HG03025 (cell line): ENCODE results near the gene ALDH5A1.
A peak's percentile ranks its signal among the peaks of the same experiment; 100 is the strongest.

Experiments
- ATAC-seq: cut with Tn5 transposase; IDR thresholded peaks from one replicate; pipeline ENCODE4 v1.9.1; 2021; ENCODE audit warnings: mild to moderate bottlenecking, moderate library complexity; ENCODE audit not compliant: unreplicated experiment, low FRiP score

The ALDH5A1 gene

DNA sequence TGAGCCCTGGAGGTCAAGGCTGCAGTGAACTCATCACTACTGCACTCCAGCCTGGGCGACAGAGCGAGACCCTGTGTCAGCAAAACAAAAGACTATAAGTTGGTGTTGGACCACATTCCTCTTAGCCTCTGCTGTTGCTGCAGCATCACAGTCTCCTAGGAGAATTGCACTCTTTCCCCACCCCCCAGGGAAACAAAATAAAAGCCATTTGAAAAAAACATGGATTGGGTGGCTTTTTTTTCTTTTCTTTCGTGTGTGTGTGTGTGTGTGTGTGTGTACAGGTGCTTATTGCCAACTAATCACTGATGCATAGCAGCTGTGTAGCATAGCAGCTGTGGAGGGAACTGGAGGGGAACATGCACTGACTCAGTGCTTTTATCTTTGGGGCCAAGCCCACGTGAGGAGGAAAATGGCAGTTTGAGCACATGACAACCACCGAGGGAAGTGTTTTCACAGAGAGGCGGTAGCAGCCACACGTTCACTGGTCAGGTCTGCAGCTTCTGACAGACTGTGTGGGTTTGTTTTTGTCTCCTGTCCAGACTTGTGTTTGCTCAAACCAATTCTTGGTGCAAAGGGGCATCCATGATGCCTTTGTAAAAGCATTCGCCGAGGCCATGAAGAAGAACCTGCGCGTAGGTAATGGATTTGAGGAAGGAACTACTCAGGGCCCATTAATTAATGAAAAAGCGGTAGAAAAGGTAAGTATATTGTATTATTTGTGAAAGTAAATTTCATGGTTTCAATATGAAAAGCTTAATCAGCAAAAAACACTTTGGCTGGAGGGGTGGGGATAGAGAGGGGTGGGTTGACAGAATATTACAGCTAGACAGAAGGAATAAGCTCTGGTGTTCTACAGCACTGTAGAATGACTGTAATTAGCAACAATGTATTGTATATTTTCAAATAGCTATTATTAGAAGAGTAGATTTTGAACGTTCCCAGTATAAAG, 27.7 kb downstream of the ALDH5A1 start:
- ATAC-seq, result peak; percentile 38

DNA sequence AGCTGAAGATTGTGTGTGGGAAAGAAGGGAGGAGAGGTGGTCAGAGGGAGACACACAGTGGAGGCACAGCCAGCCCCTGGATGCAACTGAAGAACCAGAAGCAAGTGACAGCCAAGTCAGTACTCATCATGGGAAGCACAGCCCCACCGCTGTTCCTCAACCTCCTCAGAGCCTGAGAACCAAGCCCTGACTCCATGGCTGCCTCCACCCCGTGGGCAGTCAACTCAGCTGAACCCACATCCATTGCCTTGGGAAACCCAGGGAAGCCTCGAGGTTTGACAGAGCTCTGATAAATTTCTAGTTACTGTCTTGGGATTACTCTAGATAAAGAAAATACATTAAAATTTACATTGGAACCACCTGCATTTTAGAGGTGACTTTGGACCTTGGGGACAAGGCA, 29.6 kb downstream of the ALDH5A1 start:
- no peak for ATAC-seq

DNA sequence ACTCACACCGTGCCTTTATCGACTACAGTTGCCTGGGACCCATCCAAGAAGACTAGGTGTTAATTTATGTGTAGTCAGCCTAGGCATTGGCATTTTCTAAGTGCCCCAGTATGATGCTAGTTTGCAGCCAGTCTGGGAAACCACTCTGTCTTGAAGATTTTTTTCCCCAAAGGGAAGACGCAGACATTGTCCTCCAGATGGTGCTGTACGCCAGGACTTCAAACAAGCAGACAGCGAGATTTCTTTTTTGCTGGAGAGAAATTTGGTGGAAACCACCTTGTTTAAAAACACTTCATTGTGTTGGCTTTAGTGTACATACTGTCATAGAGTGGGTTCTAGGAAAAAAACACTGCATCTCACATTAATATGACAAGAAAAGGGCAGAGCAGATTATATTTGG, 30.0 kb downstream of the ALDH5A1 start:
- ATAC-seq, result no peak

DNA sequence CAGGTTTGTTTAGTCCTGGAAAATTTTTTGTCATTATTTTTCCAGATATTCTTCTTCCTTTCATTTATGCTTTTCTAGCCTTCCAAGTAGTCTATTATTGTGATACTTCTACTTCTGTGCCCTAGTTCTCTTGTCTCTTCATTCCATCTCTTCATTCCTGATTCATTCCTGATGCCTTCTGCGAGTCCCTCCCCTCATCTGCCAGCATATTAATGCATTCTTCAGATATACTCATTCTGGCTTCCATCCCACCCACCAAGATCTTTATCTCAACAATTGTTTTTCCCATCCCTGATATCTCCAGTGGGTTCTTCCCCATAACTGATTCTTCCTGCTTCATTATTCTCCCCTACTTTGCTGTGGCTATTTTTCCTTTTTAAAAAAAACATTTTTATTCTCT, 35.2 kb downstream of the ALDH5A1 start:
- ATAC-seq, result no peak

DNA sequence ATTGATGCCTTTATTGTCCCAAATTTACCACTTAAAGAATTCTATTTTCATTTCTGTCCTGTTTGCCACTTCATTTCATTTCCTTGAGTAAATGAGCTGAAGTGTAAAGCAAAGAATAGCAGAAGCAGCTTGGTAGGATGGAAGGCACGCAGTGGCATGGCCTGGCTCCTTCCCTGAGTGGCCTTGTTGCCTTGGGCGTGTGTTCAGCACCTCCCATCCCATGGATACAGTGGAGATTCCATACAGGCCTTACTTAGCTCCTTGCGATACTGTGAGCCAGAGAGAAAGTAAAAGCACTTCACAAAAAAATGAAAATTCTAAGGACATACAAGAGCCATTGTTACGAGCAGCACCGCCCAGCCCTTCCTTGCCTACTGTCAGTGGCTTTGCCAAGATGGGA, 39.6 kb downstream of the ALDH5A1 start:
- no peak for ATAC-seq

DNA sequence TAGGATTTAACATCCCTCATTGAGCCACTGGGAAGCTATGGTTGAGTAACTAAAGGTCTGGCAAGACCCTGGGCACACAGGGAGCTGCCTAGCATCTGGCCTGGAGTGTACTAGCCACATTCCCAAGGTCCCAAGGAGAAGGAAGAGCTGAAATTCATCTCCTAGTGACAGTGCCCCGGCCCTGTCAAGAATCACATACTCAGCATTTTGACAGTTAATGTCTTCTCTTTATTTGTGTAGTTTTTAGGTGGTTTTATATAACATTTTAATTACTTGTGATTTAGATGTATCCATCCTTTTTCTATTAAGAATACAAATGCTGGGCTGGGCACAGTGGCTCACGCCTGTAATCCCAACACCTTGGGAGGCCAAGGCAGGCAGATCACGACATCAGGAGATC, 40.4 kb downstream of the ALDH5A1 start:
- no peak for ATAC-seq

DNA sequence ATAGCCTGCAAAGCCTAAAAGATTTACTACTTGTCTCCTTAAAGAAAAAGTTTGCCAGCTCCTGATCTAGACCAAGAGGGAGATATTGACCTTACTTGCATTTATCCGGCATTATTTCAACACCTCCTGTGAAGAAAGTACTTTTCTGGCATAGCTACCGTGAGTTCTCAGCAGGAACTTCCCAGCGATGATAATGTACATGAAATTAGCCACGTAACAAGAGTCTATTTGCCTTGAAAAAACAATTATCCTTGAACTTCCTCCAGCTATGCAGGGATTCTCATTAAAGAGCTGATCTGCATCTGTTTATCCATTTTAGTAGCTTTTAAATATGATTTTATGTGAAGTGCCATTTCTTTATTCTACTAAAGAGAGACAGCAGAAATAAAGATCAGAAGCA, 41.7 kb downstream of the ALDH5A1 start:
- no peak for ATAC-seq

DNA sequence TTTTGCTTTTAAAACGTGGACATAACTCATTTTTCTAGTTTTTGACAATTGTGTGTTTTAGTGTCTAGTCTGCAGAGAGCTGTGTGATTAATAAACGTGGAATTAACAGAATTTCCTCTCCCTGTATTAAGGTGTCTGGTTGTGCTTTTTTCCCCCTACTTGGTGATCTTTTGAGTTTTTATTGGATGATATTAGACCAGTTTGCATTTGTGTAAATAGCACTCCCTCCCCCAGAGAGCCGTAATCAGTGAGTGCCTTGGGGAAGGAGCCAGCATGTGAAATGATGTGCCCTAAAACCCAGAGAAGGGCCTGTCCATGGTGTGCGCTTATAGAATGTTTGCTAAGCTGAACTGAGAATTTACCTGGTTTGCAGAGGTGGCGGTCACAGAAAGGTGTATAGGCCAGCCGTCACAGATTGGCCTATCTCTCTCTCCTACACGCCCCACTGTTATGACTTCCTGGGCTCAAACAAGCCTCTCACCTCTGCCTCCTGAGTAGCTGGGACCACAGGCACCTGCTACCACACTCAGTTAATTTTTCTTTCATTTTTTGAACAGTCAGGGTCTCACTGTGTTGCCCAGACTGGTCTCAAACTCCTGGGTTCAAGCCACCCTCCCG, 42.4 kb downstream of the ALDH5A1 start:
- ATAC-seq, result no peak

DNA sequence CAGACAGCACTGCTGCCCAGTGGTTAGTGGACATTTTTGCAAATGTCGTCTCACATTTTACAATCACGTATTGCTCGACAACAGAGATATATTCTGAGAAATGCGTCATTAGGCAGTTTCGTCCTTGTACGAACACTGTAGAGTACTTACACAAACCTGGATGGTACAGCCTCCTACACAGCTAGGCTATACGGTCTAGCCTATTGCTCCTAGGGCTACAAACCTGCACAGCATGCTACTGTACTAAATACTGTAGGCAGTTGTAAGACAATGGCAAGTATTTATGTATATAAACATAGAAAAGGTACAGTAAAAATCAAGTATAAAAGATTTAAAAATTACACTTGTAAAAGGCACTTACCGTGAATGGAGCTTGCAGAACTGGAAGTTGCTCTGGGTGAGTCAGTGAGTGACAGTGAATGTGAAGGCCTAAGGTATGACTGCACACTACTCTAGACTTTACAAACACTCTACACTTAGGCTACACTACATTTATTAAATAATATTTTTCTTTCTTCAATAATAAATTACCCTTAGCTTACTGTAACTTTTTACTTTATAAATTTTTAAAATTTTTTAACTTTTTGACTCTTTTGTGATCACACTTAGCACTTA, 43.1 kb downstream of the ALDH5A1 start:
- ATAC-seq, result no peak

DNA sequence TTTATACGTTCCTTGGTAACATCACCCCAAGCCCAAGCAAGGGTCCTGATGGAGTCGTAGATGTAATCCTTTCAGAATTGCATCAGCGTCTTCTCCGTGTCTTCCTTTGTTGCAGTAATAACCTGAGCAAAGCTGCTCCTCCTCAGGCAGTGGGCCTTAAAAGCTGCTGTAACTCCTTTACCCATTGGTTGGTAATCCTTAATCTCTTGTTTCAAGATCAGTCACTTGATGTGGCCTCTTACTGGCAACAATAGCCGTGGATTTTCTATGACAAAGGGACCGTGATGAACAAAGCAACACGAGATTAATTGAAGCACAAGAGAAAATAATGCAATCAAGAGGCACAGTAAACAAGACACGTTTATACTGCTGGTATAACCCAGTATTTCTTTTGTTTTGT, 44.6 kb downstream of the ALDH5A1 start:
- ATAC-seq, result no peak

DNA sequence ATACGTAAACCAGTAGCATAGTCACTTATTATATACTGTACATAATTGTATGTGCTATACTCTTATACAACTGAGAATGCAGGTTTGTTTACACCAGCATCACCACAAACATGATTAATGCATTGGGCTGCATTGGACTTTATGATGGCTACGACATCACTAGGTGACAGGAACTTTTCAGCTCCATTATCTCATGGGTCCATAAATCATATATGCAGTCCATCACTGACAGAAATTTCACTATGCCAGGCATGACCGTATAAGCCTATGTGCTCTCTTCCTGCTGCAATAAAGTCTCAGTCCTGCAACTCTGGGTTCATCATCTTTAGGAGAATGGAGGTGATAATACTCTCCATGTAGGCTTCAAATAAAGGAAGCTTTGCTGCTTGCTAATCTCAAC, 45.4 kb downstream of the ALDH5A1 start:
- no peak for ATAC-seq

DNA sequence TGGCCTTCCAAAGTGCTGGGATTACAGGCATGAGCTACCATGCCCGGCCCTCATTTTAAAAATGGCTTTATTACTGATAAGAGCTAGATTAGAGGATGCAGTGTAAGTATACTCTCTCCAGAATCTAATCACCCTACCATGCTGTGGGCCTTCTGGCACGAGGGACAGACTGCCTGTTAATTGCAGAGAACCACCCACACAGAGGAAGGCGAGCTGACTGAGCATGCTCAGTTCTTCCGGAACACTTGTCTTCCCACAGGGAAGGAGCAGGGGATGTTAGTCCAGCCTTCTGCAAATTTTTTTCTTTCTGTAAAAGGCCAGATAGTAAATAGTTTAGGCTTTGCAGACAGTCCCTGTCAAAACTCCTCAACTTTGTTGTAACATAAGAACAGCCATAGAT, 48.9 kb downstream of the ALDH5A1 start:
- no peak for ATAC-seq

DNA sequence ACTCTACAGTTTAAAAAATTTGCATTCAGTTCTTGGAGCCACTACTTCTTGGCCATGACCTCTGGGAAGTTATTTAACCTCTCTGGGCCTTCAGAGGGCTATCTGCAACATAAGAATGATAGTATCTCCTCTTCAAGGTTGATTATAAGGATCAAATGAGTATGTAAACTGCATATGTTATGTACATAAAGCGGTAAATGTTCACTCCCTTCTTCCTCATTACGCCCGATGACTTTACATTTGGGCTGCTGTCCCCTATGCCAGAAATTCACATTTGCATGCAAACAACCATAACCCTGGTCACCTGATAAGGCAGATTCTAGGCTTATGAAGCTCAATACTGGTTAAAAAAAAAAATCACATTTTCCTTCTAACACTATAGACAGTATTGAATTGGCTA, 50.4 kb downstream of the ALDH5A1 start:
- no peak for ATAC-seq

DNA sequence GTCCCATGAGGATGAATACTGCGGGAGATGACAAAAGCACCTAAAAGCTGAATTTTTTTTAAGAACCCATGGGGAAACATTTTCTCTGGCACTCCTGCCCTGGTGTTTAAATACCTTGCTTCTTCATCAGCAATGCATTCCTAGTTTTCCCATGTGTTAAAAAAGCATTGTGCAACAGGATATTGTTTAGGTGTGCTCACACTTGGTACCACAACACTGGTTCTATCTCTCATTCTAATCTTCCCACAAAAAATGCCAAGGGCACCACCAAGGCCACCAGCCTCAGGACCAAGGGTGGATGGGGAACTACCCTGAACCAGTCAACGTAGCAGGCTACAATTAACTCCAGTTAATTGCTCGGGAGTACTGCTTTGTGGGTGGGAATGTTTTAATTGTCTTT, 50.9 kb downstream of the ALDH5A1 start:
- ATAC-seq, result no peak

DNA sequence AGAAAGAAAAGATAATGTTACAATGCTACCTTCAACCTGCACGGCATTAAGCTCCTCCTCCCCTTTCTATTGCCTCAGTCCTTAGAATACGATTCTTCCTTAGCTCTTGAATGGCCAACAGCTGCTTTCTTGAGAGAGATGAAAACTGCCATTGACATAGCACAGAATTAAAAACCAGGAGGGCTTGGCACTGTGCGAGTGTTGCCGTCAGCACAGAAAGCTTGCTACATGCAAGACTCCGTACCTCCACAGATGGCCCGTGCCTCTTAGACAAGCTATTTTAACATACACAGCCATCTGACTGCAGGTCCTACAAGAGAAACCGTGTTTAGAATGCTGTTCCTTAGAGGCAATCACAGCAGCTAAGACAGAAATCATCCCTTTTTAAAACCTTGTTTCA, 51.7 kb downstream of the ALDH5A1 start:
- no peak for ATAC-seq

DNA sequence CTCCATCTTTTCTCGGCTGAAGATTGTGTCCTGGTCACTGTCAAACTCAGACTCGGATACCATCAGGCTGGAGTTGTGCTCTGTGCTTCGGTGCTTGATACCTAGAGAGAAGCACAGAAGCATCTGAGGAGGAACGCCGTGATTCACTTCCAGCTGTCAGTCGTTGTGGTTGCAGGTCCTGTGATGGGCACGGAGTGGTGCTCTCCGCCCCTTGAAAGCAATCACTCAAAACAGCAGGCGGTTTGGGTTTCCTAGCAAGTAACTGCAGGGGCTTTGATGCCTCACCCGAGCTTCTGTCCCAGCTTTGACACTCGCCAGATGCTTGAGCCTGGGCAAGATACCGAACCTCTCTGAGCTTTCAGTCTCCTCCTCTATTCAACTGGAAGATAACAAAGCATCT, 52.5 kb downstream of the ALDH5A1 start:
- no peak for ATAC-seq

DNA sequence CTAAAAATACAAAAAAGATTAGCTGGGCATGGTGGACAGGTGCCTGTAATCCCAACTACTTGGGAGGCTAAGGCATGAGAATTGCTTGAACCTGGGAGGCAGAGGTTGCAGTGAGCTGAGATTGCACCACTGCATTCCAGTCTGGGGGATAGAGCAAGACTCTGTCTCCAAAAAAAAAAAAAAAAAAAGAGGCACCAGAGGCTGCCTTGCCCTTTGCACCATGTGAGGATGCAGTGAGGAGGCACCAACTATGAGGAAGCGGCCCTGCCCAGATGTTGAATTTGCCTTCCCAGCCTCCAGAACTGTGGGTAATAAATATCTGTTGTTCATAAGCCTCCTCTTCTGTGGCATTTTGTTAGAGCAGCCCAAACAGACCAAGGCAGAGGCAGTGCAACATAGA, 54.4 kb downstream of the ALDH5A1 start:
- ATAC-seq, result no peak

DNA sequence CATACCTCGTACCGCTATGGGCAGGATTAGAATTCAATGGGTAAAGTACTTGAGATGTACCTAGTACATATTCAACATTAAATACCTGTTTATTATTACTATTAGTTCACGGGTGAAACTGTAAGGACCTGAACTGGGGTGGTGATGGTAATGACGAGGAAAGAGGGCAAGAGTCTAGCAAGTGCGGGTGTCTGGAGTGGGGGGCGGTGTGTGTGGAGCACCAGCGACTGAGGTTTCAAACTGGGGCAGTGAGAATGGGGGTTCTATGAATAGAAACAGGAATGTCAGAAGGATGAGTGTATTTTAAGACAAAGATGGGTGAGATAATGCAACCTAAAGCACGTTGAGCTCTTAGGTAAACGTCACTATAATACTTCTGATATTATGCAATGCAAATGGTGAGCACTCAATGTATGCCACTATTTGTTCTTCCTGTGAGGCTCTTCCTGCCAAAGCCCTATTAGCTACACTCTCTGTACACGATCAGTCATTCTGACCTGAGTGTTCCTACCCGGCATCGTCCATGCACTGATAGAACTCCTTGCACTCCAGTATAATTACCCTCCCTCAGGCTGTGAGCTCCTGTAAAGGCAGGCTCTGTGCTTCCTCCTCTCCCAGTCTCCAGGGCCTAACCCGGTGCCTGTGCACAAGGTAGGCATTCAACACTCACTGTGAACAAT, 55.0 kb downstream of the ALDH5A1 start:
- ATAC-seq, result no peak

DNA sequence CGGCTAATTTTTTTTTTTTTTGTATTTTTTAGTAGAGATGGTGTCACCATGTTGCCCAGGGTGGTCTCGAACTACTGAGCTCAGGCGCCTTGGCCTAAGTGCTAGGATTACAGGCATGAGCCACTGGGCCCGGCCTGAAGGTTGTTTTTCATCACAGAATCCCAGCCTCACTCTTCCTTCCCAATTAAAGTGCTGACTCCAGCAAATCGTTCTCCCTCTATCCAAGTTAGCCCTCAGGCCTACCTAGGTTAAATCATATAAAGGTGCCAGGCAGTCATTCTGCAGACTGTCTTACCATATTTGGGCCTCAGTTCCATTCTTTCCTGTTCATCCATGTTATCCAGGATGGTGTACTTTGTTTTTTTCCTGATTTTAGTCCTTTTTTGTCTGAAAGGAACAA, 56.4 kb downstream of the ALDH5A1 start:
- ATAC-seq, result no peak

DNA sequence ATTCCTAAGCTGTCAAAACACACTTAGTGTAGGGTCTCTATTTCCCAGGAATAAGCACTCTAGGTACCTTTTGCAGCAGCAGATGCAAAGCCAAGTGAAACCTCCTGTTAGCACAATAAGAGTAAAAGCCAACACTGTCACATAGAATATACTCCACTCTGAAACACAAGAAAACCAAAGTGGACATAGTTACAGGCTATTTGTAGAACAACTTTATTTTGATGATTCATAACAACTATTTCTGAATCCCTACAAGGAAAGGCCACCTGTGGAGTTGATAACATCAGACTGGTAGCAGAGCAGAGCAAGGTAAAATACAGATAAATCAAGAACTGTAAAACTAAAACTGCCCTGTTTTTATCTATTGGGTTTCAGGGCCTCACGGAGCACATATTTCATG, 59.7 kb downstream of the ALDH5A1 start:
- ATAC-seq, result peak; percentile 75

DNA sequence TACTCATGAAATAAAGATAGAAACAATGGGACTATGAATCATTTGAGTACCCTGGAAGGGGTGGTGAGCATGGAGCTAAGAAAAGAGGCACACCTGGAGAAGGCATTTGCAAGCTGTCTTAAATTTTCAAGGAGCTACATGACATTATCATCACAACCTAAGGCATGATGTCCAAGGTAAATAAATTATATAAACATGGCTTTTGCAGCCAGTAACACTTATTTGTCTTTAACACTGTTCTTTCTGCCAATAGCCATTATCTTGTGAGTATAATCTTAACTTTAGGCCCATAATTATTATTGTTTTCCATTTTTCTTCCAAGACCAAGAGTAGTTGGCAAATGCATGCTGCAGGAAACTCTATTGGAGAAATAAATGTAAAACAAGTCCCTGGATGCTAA, 63.7 kb downstream of the ALDH5A1 start:
- ATAC-seq, result no peak
